IMR-90 (cell line): ENCODE measurements around the gene EBF4. TPM values are rescaled to one million over a fixed set of nuclear protein-coding genes. Genes with fewer than 3 reads are reported as not detected.

Source experiments
- ATAC-seq: fragments of 200-7000 bp; cut with Tn5 transposase; 2 replicates; pipeline ENCODE4 v1.9.1; 2020; ENCODE audit warnings: low read depth, mild to moderate bottlenecking, moderate library complexity
- BruUV-seq: library from RNA; stranded (reverse); fragments of 400-500 nt; replicated peaks from 2 replicates; lab custom pipeline; 2021; lab: Mats Ljungman, UMichigan
- CTCF ChIA-PET: fragments of 300-600 bp; formaldehyde crosslinking; extraction: SDS; loops from one replicate; lab custom pipeline; 2021; ENCODE audit warnings: antibody characterized with exemption; lab: Yijun Ruan, JAX
- POLR2A ChIA-PET: fragments of 300-600 bp; sonication (Branson Sonifier 250); formaldehyde crosslinking; loops from one replicate; lab custom pipeline; 2022; ENCODE audit warnings: antibody characterized with exemption; ENCODE audit not compliant: unreplicated experiment; lab: Charles Lee
- DNase-seq: peaks from one replicate; pipeline ENCODE4 v3.0.0; 2013
- H2AFZ ChIP-seq: replicated peaks from 2 replicates; pipeline ENCODE3; 2013; ENCODE audit warnings: low read length, mild to moderate bottlenecking; ENCODE audit not compliant: poor library complexity
- H2AK5ac ChIP-seq: 2 replicates; pipeline ENCODE4 v1.6.1; 2013; ENCODE audit warnings: low read depth, low read length, inconsistent platforms
- H2AK9ac ChIP-seq: replicated peaks from 2 replicates; pipeline ENCODE3; 2013; ENCODE audit warnings: mild to moderate bottlenecking, low read depth, low read length, moderate library complexity; ENCODE audit not compliant: poor library complexity
- H2BK120ac ChIP-seq: 2 replicates; pipeline ENCODE4 v1.6.1; 2013; ENCODE audit warnings: low read depth, low read length, inconsistent platforms
- H2BK15ac ChIP-seq: 3 replicates; pipeline ENCODE4 v1.6.1; 2013; ENCODE audit warnings: low read depth, low read length, inconsistent platforms
- H2BK20ac ChIP-seq: 2 replicates; pipeline ENCODE4 v1.6.1; 2013; ENCODE audit warnings: low read depth, mild to moderate bottlenecking, inconsistent platforms, low read length, moderate library complexity
- H2BK5ac ChIP-seq: 2 replicates; pipeline ENCODE4 v1.6.1; 2013; ENCODE audit warnings: mild to moderate bottlenecking, low read depth, low read length, inconsistent platforms; ENCODE audit not compliant: poor library complexity, severe bottlenecking
- H3K14ac ChIP-seq: replicated peaks from 2 replicates; pipeline ENCODE4 v1.6.1; 2013; ENCODE audit warnings: low read depth, low read length, inconsistent platforms
- H3K18ac ChIP-seq: 2 replicates; pipeline ENCODE4 v1.6.1; 2013; ENCODE audit warnings: low read depth, low read length, control low read depth
- H3K23ac ChIP-seq: 2 replicates; pipeline ENCODE4 v1.6.1; 2013; ENCODE audit warnings: low read depth, low read length, inconsistent platforms
- H3K27ac ChIP-seq: 2 replicates; pipeline ENCODE4 v1.5.1; 2013; ENCODE audit warnings: mild to moderate bottlenecking, control low read depth, low read length; ENCODE audit not compliant: insufficient read depth
- H3K27me3 ChIP-seq: 2 replicates; pipeline ENCODE4 v1.6.1; 2013; ENCODE audit warnings: low read length; ENCODE audit not compliant: control insufficient read depth, insufficient read depth
- H3K36me3 ChIP-seq: 2 replicates; pipeline ENCODE4 v1.6.1; 2013; ENCODE audit warnings: low read length, mixed read lengths; ENCODE audit not compliant: control insufficient read depth, insufficient read depth
- H3K4ac ChIP-seq: 2 replicates; pipeline ENCODE4 v1.6.1; 2013; ENCODE audit warnings: low read depth, low read length, inconsistent platforms
- H3K4me1 ChIP-seq: 2 replicates; pipeline ENCODE4 v1.6.1; 2013; ENCODE audit warnings: low read length, mixed read lengths; ENCODE audit not compliant: control insufficient read depth, insufficient read depth
- H3K4me2 ChIP-seq: 2 replicates; pipeline ENCODE4 v1.6.1; 2013; ENCODE audit warnings: low read depth, mild to moderate bottlenecking, control low read depth, low read length, moderate library complexity
- H3K4me3 ChIP-seq: 2 replicates; pipeline ENCODE4 v1.5.1; 2013; ENCODE audit warnings: low read depth, mild to moderate bottlenecking, control low read depth, low read length, moderate library complexity; ENCODE audit not compliant: insufficient read depth
- H3K56ac ChIP-seq: 2 replicates; pipeline ENCODE4 v1.6.1; 2013; ENCODE audit warnings: low read length, inconsistent platforms; ENCODE audit not compliant: insufficient read depth; ENCODE audit errors: extremely low read depth
- H3K79me1 ChIP-seq, 2 experiments: 2 replicates each; pipeline ENCODE4 v1.6.1; 2013; ENCODE audit warnings: low read length in 2 of 2, inconsistent platforms in 1 of 2, low read depth in 1 of 2
- H3K9ac ChIP-seq: 2 replicates; pipeline ENCODE4 v1.6.1; 2013; ENCODE audit warnings: low read depth, low read length, control low read depth
- H3K9me1 ChIP-seq: 2 replicates; pipeline ENCODE4 v1.6.1; 2013; ENCODE audit warnings: low read length, inconsistent platforms; ENCODE audit not compliant: insufficient read depth
- H3K9me3 ChIP-seq: 2 replicates; pipeline ENCODE4 v1.6.1; 2013; ENCODE audit warnings: low read length; ENCODE audit not compliant: control insufficient read depth, insufficient read depth
- H4K20me1 ChIP-seq: 2 replicates; pipeline ENCODE4 v1.6.1; 2013; ENCODE audit warnings: low read length, inconsistent platforms; ENCODE audit not compliant: insufficient read depth
- H4K5ac ChIP-seq: 2 replicates; pipeline ENCODE4 v1.6.1; 2013; ENCODE audit warnings: mild to moderate bottlenecking, low read depth, low read length, control low read depth
- H4K8ac ChIP-seq, 2 experiments: 2 replicates each; pipeline ENCODE4 v1.6.1; 2013; ENCODE audit warnings: low read depth in 2 of 2, low read length in 2 of 2, control low read depth in 1 of 2, inconsistent platforms in 1 of 2
- H4K91ac ChIP-seq: 2 replicates; pipeline ENCODE4 v1.6.1; 2013; ENCODE audit warnings: low read depth, low read length, inconsistent platforms; ENCODE audit not compliant: insufficient read depth
- BHLHE40 ChIP-seq: fragments of 150-350 bp; IDR thresholded peaks from 2 replicates; pipeline ENCODE4 v1.6.1; 2016; ENCODE audit warnings: mild to moderate bottlenecking, low read depth, low read length
- CEBPB ChIP-seq: IDR thresholded peaks from 2 replicates; pipeline ENCODE4 v1.6.1; 2012; ENCODE audit warnings: low read depth, low read length, improper control_type of control experiment
- CHD1 ChIP-seq: IDR thresholded peaks from 2 replicates; pipeline ENCODE4 v1.6.1; 2012; ENCODE audit warnings: low read depth, low read length, improper control_type of control experiment
- CTCF ChIP-seq: conservative IDR thresholded peaks from 2 replicates; pipeline ENCODE4 v1.5.1; 2012; ENCODE audit warnings: mild to moderate bottlenecking, low read depth, low read length, improper control_type of control experiment
- ELK1 ChIP-seq: fragments of 150-350 bp; IDR thresholded peaks from 2 replicates; pipeline ENCODE4 v1.6.1; 2016; ENCODE audit warnings: low read depth, mild to moderate bottlenecking, low read length, moderate library complexity, borderline replicate concordance
- FOS ChIP-seq: fragments of 150-350 bp; IDR thresholded peaks from 2 replicates; pipeline ENCODE4 v1.6.1; 2016; ENCODE audit warnings: low read depth, low read length
- MAFK ChIP-seq: IDR thresholded peaks from 2 replicates; pipeline ENCODE4 v1.6.1; 2012; ENCODE audit warnings: low read depth, low read length, improper control_type of control experiment
- MAZ ChIP-seq: IDR thresholded peaks from 2 replicates; pipeline ENCODE4 v1.6.1; 2012; ENCODE audit warnings: low read depth, mild to moderate bottlenecking, low read length, improper control_type of control experiment, moderate library complexity, borderline replicate concordance
- MXI1 ChIP-seq: IDR thresholded peaks from 2 replicates; pipeline ENCODE4 v1.6.1; 2012; ENCODE audit warnings: low read depth, mild to moderate bottlenecking, low read length, moderate library complexity, borderline replicate concordance
- NFE2L2 ChIP-seq: fragments of 150-350 bp; IDR thresholded peaks from 2 replicates; pipeline ENCODE4 v1.6.1; 2016; ENCODE audit warnings: low read depth, mild to moderate bottlenecking, low read length
- POLR2A ChIP-seq: IDR thresholded peaks from 2 replicates; pipeline ENCODE4 v1.6.1; 2012; ENCODE audit warnings: mild to moderate bottlenecking, low read depth, low read length
- RAD21 ChIP-seq: IDR thresholded peaks from 2 replicates; pipeline ENCODE4 v1.6.1; 2012; ENCODE audit warnings: low read length, improper control_type of control experiment
- RCOR1 ChIP-seq: IDR thresholded peaks from 2 replicates; pipeline ENCODE4 v1.6.1; 2012; ENCODE audit warnings: mild to moderate bottlenecking, low read length, improper control_type of control experiment; ENCODE audit not compliant: insufficient replicate concordance
- RFX5 ChIP-seq: IDR thresholded peaks from 2 replicates; pipeline ENCODE4 v1.8.0; 2012; ENCODE audit warnings: low read depth, mild to moderate bottlenecking, low read length, moderate library complexity
- SMC3 ChIP-seq: fragments of 150-350 bp; IDR thresholded peaks from 2 replicates; pipeline ENCODE4 v1.6.1; 2016; ENCODE audit warnings: low read depth, mild to moderate bottlenecking, antibody characterized with exemption, low read length, moderate library complexity
- USF2 ChIP-seq: fragments of 150-350 bp; IDR thresholded peaks from 2 replicates; pipeline ENCODE4 v1.6.1; 2017; ENCODE audit warnings: mild to moderate bottlenecking, antibody characterized with exemption, low read length, low read depth
- WGBS, 2 experiments: methylation state at CpG; one replicate each; pipeline versions ENCODE4 v1.1.5 to v1.1.7; 2013; ENCODE audit warnings: missing lambda C conversion rate in 2 of 2; ENCODE audit not compliant: insufficient read length in 1 of 2; ENCODE audit errors: extremely low coverage in 2 of 2; 5-methylcytosine and 5-hydroxymethylcytosine counted together
- dilution Hi-C: fragments of 300-500 bp; cut with HindIII; formaldehyde crosslinking; loops from one replicate; pipeline ENCODE4 v1.14.3; 2018; ENCODE audit warnings: low sequenced_read_pairs; ENCODE audit not compliant: unreplicated experiment
- in situ Hi-C: fragments of 300-500 bp; cut with MboI; formaldehyde crosslinking; loops from 3 replicates; pipeline ENCODE4 v1.14.3; 2019; ENCODE audit warnings: low sequenced_read_pairs, inconsistent platforms, mixed read lengths
- intact Hi-C: fragments of 100-400 bp; cut with micrococcal nuclease; formaldehyde crosslinking; loops from 2 replicates; pipeline ENCODE4 v1.10.0; 2022
- polyA plus RNA-seq, 3 experiments: library from polyadenylated mRNA; depleted of rRNA; stranded (reverse); fragments of >200 nt; gene quantifications; 2 replicates each; pipeline ENCODE4 v1.2.3, GENCODE V29; 2012; ENCODE audit warnings: low replicate concordance in 1 of 3
- total RNA-seq: library from RNA; depleted of rRNA; stranded (reverse); fragments of >200 nt; gene quantifications from 2 replicates; pipeline ENCODE4 v1.2.3, GENCODE V29; 2012

EBF4 gene
- total and polyA plus RNA-seq, 2 of the 4 experiments (the other 2 are of a cell fraction), result 0.18 to 1.1 TPM

- ChIA-PET POLR2A (no interaction called here), CTCF (no interaction called here)
- dilution Hi-C loops, result no loop called here
- no peak overlapping the region for H3K4me2 ChIP-seq
- H3K23ac ChIP-seq, result no peak overlapping the region
- WGBS, 2 experiments, result 52% methylated on average over 4 of the region's 6 CpGs; no CpG with 5 or more reads in 1 of the 2 experiments
- H4K5ac ChIP-seq, result no peak overlapping the region
- H3K27me3 ChIP-seq, result peaks cover 61% of the 10 kb centered on the region
- intact Hi-C loops, result no loop called here
- no peak for TF ChIP-seq CEBPB
- no peak for TF ChIP-seq ELK1
- no peak for TF ChIP-seq CHD1
- TF ChIP-seq MAZ, result no peak
- TF ChIP-seq CTCF, result no peak
- TF ChIP-seq MAFK, result no peak
- TF ChIP-seq SMC3, result no peak
- no peak for TF ChIP-seq BHLHE40
- no peak for TF ChIP-seq NFE2L2
- TF ChIP-seq RCOR1, result no peak
- no peak for TF ChIP-seq RAD21
- TF ChIP-seq USF2, result no peak
- TF ChIP-seq MXI1, result no peak
- TF ChIP-seq FOS, result no peak
- TF ChIP-seq RFX5, result no peak
- no peak for TF ChIP-seq POLR2A
- H2AFZ ChIP-seq, result no peak overlapping the region
- H3K18ac ChIP-seq, result no peak overlapping the region
- no peak overlapping the region for H3K14ac ChIP-seq
- H2AK9ac ChIP-seq, result no peak overlapping the region
- no peaks in the 10 kb centered on the region for H3K79me1 ChIP-seq
- no peak overlapping the region for H2BK20ac ChIP-seq
- no peak overlapping the region for H2BK5ac ChIP-seq
- H3K4me3 ChIP-seq, result no peak overlapping the region
- no peak overlapping the region for H2AK5ac ChIP-seq
- BruUV-seq, result no TSS peak
- no peak overlapping the region for H2BK15ac ChIP-seq
- H4K8ac ChIP-seq, result no peak overlapping the region
- no peaks in the 10 kb centered on the region for H3K36me3 ChIP-seq
- in situ Hi-C loops, result no loop called here
- no peak for ATAC-seq
- H3K9me3 ChIP-seq, result no peaks in the 10 kb centered on the region
- H3K27ac ChIP-seq, result no peak overlapping the region
- no peak overlapping the region for H4K91ac ChIP-seq
- H2BK120ac ChIP-seq, result no peak overlapping the region
- H3K9me1 ChIP-seq, result no peaks in the 10 kb centered on the region; the same call in 1 of the 2 replicates
- no peaks in the 10 kb centered on the region; the same call in 1 of the 2 replicates for H4K20me1 ChIP-seq
- no peak overlapping the region for H3K4ac ChIP-seq
- H3K56ac ChIP-seq, result no peak overlapping the region
- no peak for DNase-seq
- H3K9ac ChIP-seq, result no peak overlapping the region
- H3K4me1 ChIP-seq, result no peaks in the 10 kb centered on the region
Observed at GRCh38 chr20:2690718-2691117, 1.9 kb upstream of the EBF4 start.
